ENCODE data around the gene LNX1. TPM values are rescaled to one million over a fixed set of nuclear protein-coding genes. Genes with fewer than 3 reads are reported as not detected.
A peak's percentile ranks its signal among the peaks of the same experiment; 100 is the strongest.

The LNX1 gene
- total and polyA plus RNA-seq, 2 donors (not counting 1 experiment from before 2014, with no cell fraction given): 0.48 to 1.3 TPM

GRCh38 chr4:53598483-53598882 lies 7.2 kb upstream of the LNX1 start:
- Histone ChIP-seq H3K9ac (ENCODE audit: insufficient read depth, low read length) (no peak overlapping the region), H4K20me1 (ENCODE audit: control insufficient read depth, extremely low read depth, insufficient read depth, low read length) (no peaks in the 10 kb centered on the region), H3K4me2 (ENCODE audit: extremely low read depth, insufficient read depth, low read length) (no peak overlapping the region), H3K27me3 (ENCODE audit: control insufficient read depth, insufficient read depth, low read length) (no peaks in the 10 kb centered on the region), H3K79me2 (ENCODE audit: control insufficient read depth, insufficient read depth, low read length) (no peaks in the 10 kb centered on the region), H3K36me3 (ENCODE audit: control insufficient read depth, insufficient read depth, low read length) (no peaks in the 10 kb centered on the region), H3K4me3 (replicated peaks in 1 of 4; ENCODE audit: control extremely low read depth in 1 of 4, insufficient read depth in 1 of 4, low read depth in 3 of 4, low read length in 4 of 4) (no peak overlapping the region), H3K4me1 (ENCODE audit: control insufficient read depth, extremely low read depth, insufficient read depth, low read length) (no peaks in the 10 kb centered on the region), H3K9me3 (ENCODE audit: control insufficient read depth, insufficient read depth, low read depth, low read length) (no peaks in the 10 kb centered on the region), H3K27ac (ENCODE audit: insufficient read depth, low read length) (no peak overlapping the region), H2AFZ (ENCODE audit: low read length) (no peak overlapping the region)
- TF ChIP-seq EZH2 (IDR thresholded peaks at IDR 0.05; ENCODE audit: low read length, missing control alignments): no peak
- TF ChIP-seq, protein P1, sequence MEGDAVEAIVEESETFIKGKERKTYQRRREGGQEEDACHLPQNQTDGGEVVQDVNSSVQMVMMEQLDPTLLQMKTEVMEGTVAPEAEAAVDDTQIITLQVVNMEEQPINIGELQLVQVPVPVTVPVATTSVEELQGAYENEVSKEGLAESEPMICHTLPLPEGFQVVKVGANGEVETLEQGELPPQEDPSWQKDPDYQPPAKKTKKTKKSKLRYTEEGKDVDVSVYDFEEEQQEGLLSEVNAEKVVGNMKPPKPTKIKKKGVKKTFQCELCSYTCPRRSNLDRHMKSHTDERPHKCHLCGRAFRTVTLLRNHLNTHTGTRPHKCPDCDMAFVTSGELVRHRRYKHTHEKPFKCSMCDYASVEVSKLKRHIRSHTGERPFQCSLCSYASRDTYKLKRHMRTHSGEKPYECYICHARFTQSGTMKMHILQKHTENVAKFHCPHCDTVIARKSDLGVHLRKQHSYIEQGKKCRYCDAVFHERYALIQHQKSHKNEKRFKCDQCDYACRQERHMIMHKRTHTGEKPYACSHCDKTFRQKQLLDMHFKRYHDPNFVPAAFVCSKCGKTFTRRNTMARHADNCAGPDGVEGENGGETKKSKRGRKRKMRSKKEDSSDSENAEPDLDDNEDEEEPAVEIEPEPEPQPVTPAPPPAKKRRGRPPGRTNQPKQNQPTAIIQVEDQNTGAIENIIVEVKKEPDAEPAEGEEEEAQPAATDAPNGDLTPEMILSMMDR (conservative IDR thresholded peaks at IDR 0.05 in 1 of 2, IDR thresholded peaks at IDR 0.05 in 1 of 2; ENCODE audit: low read depth in 1 of 2, low read length in 2 of 2): no peak
- peak in 1 of 2 donors; percentile 36 for DNase-seq (ENCODE audit: low read depth in 2 of 2)

DNA sequence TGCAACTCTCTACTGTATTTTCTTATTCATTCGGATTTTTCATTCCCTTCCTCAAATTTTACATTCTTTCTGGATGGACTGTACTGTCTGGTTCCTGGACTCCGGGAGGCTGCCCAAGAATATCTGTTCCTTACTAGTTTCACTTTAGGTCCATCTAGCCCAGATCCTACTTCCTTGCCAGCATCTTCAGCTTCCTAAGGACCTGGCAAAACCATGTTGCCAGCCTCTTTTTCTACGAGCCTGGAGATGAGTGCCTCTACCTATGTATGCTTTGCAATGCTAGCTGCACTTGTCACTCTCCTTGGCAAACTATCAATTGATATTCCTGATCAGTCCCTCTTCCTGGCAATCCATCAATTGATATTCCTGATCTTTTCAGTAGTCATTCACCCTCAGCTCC lies 5.6 kb upstream of the LNX1 start:
- Histone ChIP-seq H3K4me3 (replicated peaks in 1 of 4; ENCODE audit: control extremely low read depth in 1 of 4, insufficient read depth in 1 of 4, low read depth in 3 of 4, low read length in 4 of 4) (no peak overlapping the region), H3K79me2 (ENCODE audit: control insufficient read depth, insufficient read depth, low read length) (no peaks in the 10 kb centered on the region), H3K4me1 (ENCODE audit: control insufficient read depth, extremely low read depth, insufficient read depth, low read length) (no peaks in the 10 kb centered on the region), H3K9me3 (ENCODE audit: control insufficient read depth, insufficient read depth, low read depth, low read length) (no peaks in the 10 kb centered on the region), H3K27ac (ENCODE audit: insufficient read depth, low read length) (no peak overlapping the region), H3K27me3 (ENCODE audit: control insufficient read depth, insufficient read depth, low read length) (no peaks in the 10 kb centered on the region), H3K9ac (ENCODE audit: insufficient read depth, low read length) (no peak overlapping the region), H3K36me3 (ENCODE audit: control insufficient read depth, insufficient read depth, low read length) (no peaks in the 10 kb centered on the region), H4K20me1 (ENCODE audit: control insufficient read depth, extremely low read depth, insufficient read depth, low read length) (no peaks in the 10 kb centered on the region), H3K4me2 (ENCODE audit: extremely low read depth, insufficient read depth, low read length) (no peak overlapping the region), H2AFZ (ENCODE audit: low read length) (no peak overlapping the region)
- no peak for DNase-seq (ENCODE audit: low read depth in 2 of 2)
- TF ChIP-seq, protein P1 (conservative IDR thresholded peaks at IDR 0.05 in 1 of 2, IDR thresholded peaks at IDR 0.05 in 1 of 2; ENCODE audit: low read depth in 1 of 2, low read length in 2 of 2): no peak
- no peak for TF ChIP-seq EZH2 (IDR thresholded peaks at IDR 0.05; ENCODE audit: low read length, missing control alignments)

DNA sequence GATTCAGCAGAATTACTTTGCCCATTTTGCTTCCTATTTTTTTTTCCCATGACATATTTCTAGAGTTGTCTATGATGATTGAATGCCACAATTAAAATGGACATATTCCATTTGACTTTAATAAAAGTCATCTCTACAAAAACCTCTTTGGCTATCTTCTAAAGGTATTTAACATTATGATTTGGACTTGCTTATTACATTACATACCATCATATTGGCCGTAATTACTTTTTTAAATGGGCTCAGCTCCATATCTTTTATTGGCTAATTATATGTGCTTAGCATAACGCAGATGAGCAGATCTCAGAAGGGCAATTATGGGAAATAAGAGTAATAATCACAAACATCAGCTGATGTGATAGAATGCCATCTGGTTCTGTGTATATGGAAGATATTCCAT lies 4.5 kb upstream of the LNX1 start:
- Histone ChIP-seq H3K27me3 (ENCODE audit: control insufficient read depth, insufficient read depth, low read length) (no peaks in the 10 kb centered on the region), H4K20me1 (ENCODE audit: control insufficient read depth, extremely low read depth, insufficient read depth, low read length) (no peaks in the 10 kb centered on the region), H3K4me3 (replicated peaks in 1 of 4; ENCODE audit: control extremely low read depth in 1 of 4, insufficient read depth in 1 of 4, low read depth in 3 of 4, low read length in 4 of 4) (no peak overlapping the region), H3K9me3 (ENCODE audit: control insufficient read depth, insufficient read depth, low read depth, low read length) (no peaks in the 10 kb centered on the region), H3K79me2 (ENCODE audit: control insufficient read depth, insufficient read depth, low read length) (no peaks in the 10 kb centered on the region), H3K9ac (ENCODE audit: insufficient read depth, low read length) (no peak overlapping the region), H2AFZ (ENCODE audit: low read length) (no peak overlapping the region), H3K27ac (ENCODE audit: insufficient read depth, low read length) (no peak overlapping the region), H3K4me1 (ENCODE audit: control insufficient read depth, extremely low read depth, insufficient read depth, low read length) (no peaks in the 10 kb centered on the region), H3K36me3 (ENCODE audit: control insufficient read depth, insufficient read depth, low read length) (no peaks in the 10 kb centered on the region), H3K4me2 (ENCODE audit: extremely low read depth, insufficient read depth, low read length) (no peak overlapping the region)
- DNase-seq (ENCODE audit: low read depth in 2 of 2): no peak
- TF ChIP-seq, protein P1 (conservative IDR thresholded peaks at IDR 0.05 in 1 of 2, IDR thresholded peaks at IDR 0.05 in 1 of 2; ENCODE audit: low read depth in 1 of 2, low read length in 2 of 2): no peak

Measured in fibroblast of lung (primary cell).